Upper lobe of left lung (tissue), 6 donors: ENCODE measurements around the gene POLE. TPM values are rescaled to one million over a fixed set of nuclear protein-coding genes. Genes with fewer than 3 reads are reported as not detected.

ENCODE experiments used
- ATAC-seq, 2 donors: fragments of 200-7000 bp; cut with Tn5 transposase; one replicate each; pipeline ENCODE4 v1.9.1; 2022; ENCODE audit warnings: mild to moderate bottlenecking in 2 of 2, moderate library complexity in 2 of 2; ENCODE audit not compliant: low FRiP score in 2 of 2
- DNase-seq, 2 donors: peaks; one replicate each; pipeline ENCODE4 v3.0.0-alpha.2; 2019 to 2020
- H3K27ac ChIP-seq, 4 donors: fragments of 200-600 bp; sonication (generic); one replicate each; pipeline ENCODE4 v1.5.1; 2016 to 2019
- H3K27me3 ChIP-seq, 4 donors: fragments of 200-600 bp; sonication (generic); one replicate each; pipeline ENCODE4 v1.5.1; 2017 to 2019
- H3K36me3 ChIP-seq, 4 donors: fragments of 200-600 bp; sonication (generic); one replicate each; pipeline ENCODE4 v1.5.1; 2016 to 2019
- H3K4me1 ChIP-seq, 4 donors: fragments of 200-600 bp; sonication (generic); one replicate each; pipeline ENCODE4 v1.5.1; 2018 to 2019
- H3K4me3 ChIP-seq, 4 donors: fragments of 200-600 bp; sonication (generic); one replicate each; pipeline ENCODE4 v1.5.1; 2017 to 2019; ENCODE audit warnings: mild to moderate bottlenecking in 2 of 4, moderate library complexity in 1 of 4
- H3K9me3 ChIP-seq, 4 donors: fragments of 200-600 bp; sonication (generic); one replicate each; pipeline ENCODE4 v1.5.1; 2018 to 2019
- EP300 ChIP-seq, 4 donors: sonication (generic); formaldehyde crosslinking; IDR thresholded peaks; one replicate each; pipeline ENCODE4 v1.5.1; 2017; ENCODE audit warnings: antibody characterized with exemption in 4 of 4, control low read depth in 2 of 4
- POLR2A ChIP-seq, 4 donors: fragments of 450-650 bp; IDR thresholded peaks; one replicate each; pipeline ENCODE4 v1.5.1; 2016 to 2017; ENCODE audit warnings: antibody characterized with exemption in 4 of 4, mild to moderate bottlenecking in 2 of 4
- POLR2AphosphoS5 ChIP-seq, 2 donors: sonication (generic); formaldehyde crosslinking; IDR thresholded peaks; one replicate each; pipeline ENCODE4 v1.5.1; 2017; ENCODE audit warnings: antibody characterized with exemption in 2 of 2
- WGBS, 2 donors: methylation state at CpG; one replicate each; pipeline ENCODE4 v1.1.5; 2017 to 2018; 5-methylcytosine and 5-hydroxymethylcytosine counted together
- total RNA-seq, 6 donors: library from RNA; depleted of rRNA in 4 of 6; stranded (reverse); fragments of >200 nt in 4 of 6; gene quantifications; one replicate each; pipeline versions ENCODE4 v1.1.0 to v1.2.1, GENCODE V29; 2016 to 2021
- TF ChIP-seq, protein P1 (sequence below), 6 experiments: fragments of 450-650 bp in 4 of 6; fragments of 200-600 bp in 2 of 6; sonication (generic) in 2 of 6; IDR thresholded peaks; one replicate each; pipeline ENCODE4 v1.5.1; 2016 to 2019; ENCODE audit warnings: antibody characterized with exemption in 6 of 6
- donor health status: DM: no; HTN: no; CAD: no; lungs with moderate emphysema.
- donor health status: DM: no; HTN: yes; CAD: no; lungs with severe emphysema.

POLE gene
- total RNA-seq, 6 donors from 2014 or later: 16.6 to 228 (median 26.2) TPM

DNA sequence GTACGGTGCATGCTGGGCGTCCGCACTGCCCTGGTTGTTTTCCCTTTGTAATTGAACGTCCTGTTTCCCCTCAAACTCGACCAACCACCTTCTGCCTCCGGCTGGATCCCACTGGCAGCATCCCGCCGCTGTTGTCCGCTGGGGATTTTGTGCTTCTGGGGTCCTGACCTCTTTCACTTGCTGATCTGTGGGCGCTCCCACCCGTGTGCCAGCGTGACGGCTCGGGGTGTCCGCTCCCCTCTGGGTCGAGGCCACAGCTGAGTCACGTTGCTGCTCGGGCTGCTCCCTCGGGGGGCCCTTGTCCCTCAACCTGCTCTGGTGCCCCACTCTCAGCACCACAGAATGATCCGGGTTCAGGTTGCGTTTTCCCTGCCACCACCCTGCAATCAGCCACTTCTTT is 31.5 kb upstream of the POLE start:
- DNase-seq (no peak), ATAC-seq (no peak)
- H3K36me3 ChIP-seq: peaks cover 11 to 84% (median 62%) of the 10 kb centered on the region in 4 donors
- no peaks in the 10 kb centered on the region for H3K27me3 ChIP-seq
- TF ChIP-seq POLR2AphosphoS5 (IDR thresholded peaks at IDR 0.05) (no peak), EP300 (IDR thresholded peaks at IDR 0.05) (no peak), POLR2A (IDR thresholded peaks at IDR 0.05) (no peak)
- TF ChIP-seq, protein P1, sequence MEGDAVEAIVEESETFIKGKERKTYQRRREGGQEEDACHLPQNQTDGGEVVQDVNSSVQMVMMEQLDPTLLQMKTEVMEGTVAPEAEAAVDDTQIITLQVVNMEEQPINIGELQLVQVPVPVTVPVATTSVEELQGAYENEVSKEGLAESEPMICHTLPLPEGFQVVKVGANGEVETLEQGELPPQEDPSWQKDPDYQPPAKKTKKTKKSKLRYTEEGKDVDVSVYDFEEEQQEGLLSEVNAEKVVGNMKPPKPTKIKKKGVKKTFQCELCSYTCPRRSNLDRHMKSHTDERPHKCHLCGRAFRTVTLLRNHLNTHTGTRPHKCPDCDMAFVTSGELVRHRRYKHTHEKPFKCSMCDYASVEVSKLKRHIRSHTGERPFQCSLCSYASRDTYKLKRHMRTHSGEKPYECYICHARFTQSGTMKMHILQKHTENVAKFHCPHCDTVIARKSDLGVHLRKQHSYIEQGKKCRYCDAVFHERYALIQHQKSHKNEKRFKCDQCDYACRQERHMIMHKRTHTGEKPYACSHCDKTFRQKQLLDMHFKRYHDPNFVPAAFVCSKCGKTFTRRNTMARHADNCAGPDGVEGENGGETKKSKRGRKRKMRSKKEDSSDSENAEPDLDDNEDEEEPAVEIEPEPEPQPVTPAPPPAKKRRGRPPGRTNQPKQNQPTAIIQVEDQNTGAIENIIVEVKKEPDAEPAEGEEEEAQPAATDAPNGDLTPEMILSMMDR (IDR thresholded peaks at IDR 0.05): no peak
- H3K9me3 ChIP-seq: no peaks in the 10 kb centered on the region
- WGBS, 2 donors: 92 to 94% methylated on average over 21 of the region's 21 CpGs
- H3K27ac ChIP-seq: no peak overlapping the region
- H3K4me1 ChIP-seq: no peaks in the 10 kb centered on the region
- no peak overlapping the region for H3K4me3 ChIP-seq

GRCh38 chr12:132717531-132718387 is 30.6 kb upstream of the POLE start:
- ATAC-seq: no peak
- Histone ChIP-seq H3K36me3 (peaks cover 8 to 76% (median 53%) of the 10 kb centered on the region in 4 donors), H3K9me3 (no peaks in the 10 kb centered on the region), H3K4me3 (no peak overlapping the region), H3K27ac (no peak overlapping the region), H3K4me1 (peaks cover 0 to 1% (median 0%) of the 10 kb centered on the region in 4 donors), H3K27me3 (no peaks in the 10 kb centered on the region)
- TF ChIP-seq POLR2A (IDR thresholded peaks at IDR 0.05): no peak
- TF ChIP-seq POLR2AphosphoS5 (IDR thresholded peaks at IDR 0.05): no peak
- WGBS, 2 donors: 94% methylated on average over 58 to 59 of the region's 61 CpGs
- DNase-seq: peak in 1 of 2 donors; percentile 83

GRCh38 chr12:132717011-132717410 is 29.9 kb upstream of the POLE start:
- Histone ChIP-seq H3K4me3 (no peak overlapping the region), H3K36me3 (peaks cover 5 to 70% (median 51%) of the 10 kb centered on the region in 4 donors), H3K27ac (no peak overlapping the region), H3K4me1 (peaks cover 3 to 8% (median 5%) of the 10 kb centered on the region in 4 donors), H3K27me3 (no peaks in the 10 kb centered on the region), H3K9me3 (no peaks in the 10 kb centered on the region)
- 89 to 94% methylated on average over 15 to 17 of the region's 17 CpGs for WGBS, 2 donors
- DNase-seq: no peak
- ATAC-seq: no peak
- no peak for TF ChIP-seq POLR2A (IDR thresholded peaks at IDR 0.05)
- TF ChIP-seq, protein P1 (IDR thresholded peaks at IDR 0.05): no peak
- no peak for TF ChIP-seq EP300 (IDR thresholded peaks at IDR 0.05)
- no peak for TF ChIP-seq POLR2AphosphoS5 (IDR thresholded peaks at IDR 0.05)

DNA sequence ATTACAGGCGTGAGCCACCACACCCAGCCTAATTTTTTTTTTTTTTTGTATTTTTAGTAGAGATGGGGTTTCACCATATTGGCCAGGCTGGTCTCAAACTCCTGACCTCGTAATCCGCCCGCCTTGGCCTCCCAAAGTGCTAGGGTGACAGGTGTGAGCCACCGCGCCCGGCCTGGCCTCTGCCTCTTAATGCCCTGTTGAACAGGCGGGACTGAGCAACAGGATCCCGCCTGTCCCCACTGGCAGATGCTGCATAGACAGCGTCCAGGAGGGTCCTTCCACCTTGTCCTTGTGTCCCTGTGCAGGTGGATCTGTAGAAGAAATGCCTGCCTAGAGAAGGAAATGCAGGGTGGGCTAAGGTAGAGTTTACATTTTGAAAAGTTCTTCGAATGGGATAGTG is 29.2 kb upstream of the POLE start:
- peaks cover 5 to 63% (median 46%) of the 10 kb centered on the region in 4 donors for H3K36me3 ChIP-seq
- no peak for TF ChIP-seq POLR2AphosphoS5 (IDR thresholded peaks at IDR 0.05)
- no peak for TF ChIP-seq EP300 (IDR thresholded peaks at IDR 0.05)
- TF ChIP-seq POLR2A (IDR thresholded peaks at IDR 0.05): no peak
- TF ChIP-seq, protein P1 (IDR thresholded peaks at IDR 0.05): no peak
- 74 to 93% methylated on average over 11 of the region's 11 CpGs for WGBS, 2 donors

GRCh38 chr12:132715874-132716273 is 28.7 kb upstream of the POLE start:
- peaks cover 5 to 59% (median 41%) of the 10 kb centered on the region in 4 donors for H3K36me3 ChIP-seq
- no peaks in the 10 kb centered on the region for H3K27me3 ChIP-seq
- H3K4me3 ChIP-seq: no peak overlapping the region
- 85 to 91% methylated on average over 9 of the region's 9 CpGs for WGBS, 2 donors
- no peak for DNase-seq
- TF ChIP-seq POLR2AphosphoS5 (IDR thresholded peaks at IDR 0.05) (no peak), EP300 (IDR thresholded peaks at IDR 0.05) (no peak), POLR2A (IDR thresholded peaks at IDR 0.05) (no peak)
- TF ChIP-seq, protein P1 (IDR thresholded peaks at IDR 0.05): no peak
- no peaks in the 10 kb centered on the region for H3K9me3 ChIP-seq
- no peak overlapping the region for H3K27ac ChIP-seq
- H3K4me1 ChIP-seq: peaks cover 11 to 17% (median 14%) of the 10 kb centered on the region in 4 donors
- no peak for ATAC-seq

More for the DNA sequence above, 29.2 kb upstream of the POLE start:
- Histone ChIP-seq H3K27ac (no peak overlapping the region), H3K4me1 (peaks cover 10 to 14% (median 11%) of the 10 kb centered on the region in 4 donors), H3K4me3 (no peak overlapping the region), H3K9me3 (no peaks in the 10 kb centered on the region), H3K27me3 (no peaks in the 10 kb centered on the region)
- no peak for DNase-seq
- ATAC-seq: no peak
